Fibroblast of lung (primary cell): ENCODE data around the gene GRIN3A.

Experiments
- CTCF ChIP-seq, 2 donors: IDR thresholded peaks in 1 of 2; conservative IDR thresholded peaks in 1 of 2; 1 replicate in 1 of 2; 2 replicates in 1 of 2; pipeline ENCODE4 v1.5.1; 2011 to 2012; ENCODE audit warnings: low read length in 2 of 2, control low read depth in 1 of 2, inconsistent platforms in 1 of 2, low read depth in 1 of 2, mild to moderate bottlenecking in 1 of 2
- EZH2 ChIP-seq: IDR thresholded peaks from 2 replicates; pipeline ENCODE4 v1.5.1; 2012; ENCODE audit warnings: low read length, control low read depth, mild to moderate bottlenecking; ENCODE audit errors: missing control alignments

- no peak for TF ChIP-seq CTCF (conservative IDR thresholded peaks at IDR 0.05 in 1 of 2, IDR thresholded peaks at IDR 0.05 in 1 of 2; ENCODE audit: low read depth in 1 of 2, low read length in 2 of 2)
- no peak for TF ChIP-seq EZH2
These were observed 31.4 kb downstream of the GRIN3A start for GRCh38 chr9:101706997-101707396.
